Measurements from ENCODE around the gene UBIAD1. TPM values are rescaled to one million over a fixed set of nuclear protein-coding genes. Genes with fewer than 3 reads are reported as not detected.
A peak's percentile ranks its signal among the peaks of the same experiment; 100 is the strongest.
"Not testable (repeated sequence)": the region's sequence is repeated elsewhere in the genome, so short reads cannot be mapped to it uniquely, and the experiment has no call there.

The UBIAD1 gene
- total RNA-seq, 1 donor, result 11.7 TPM

- peak; percentile 79 for DNase-seq (ENCODE audit: low read depth)
- no peak for TF ChIP-seq CTCF (IDR thresholded peaks at IDR 0.05; ENCODE audit: insufficient read depth, low read length)
- H3K4me3 ChIP-seq (ENCODE audit: low read depth, low read length), result no peak overlapping the region
Measured at GRCh38 chr1:11286735-11287410, 13.9 kb downstream of the UBIAD1 start.

GRCh38 chr1:11289064-11289463 is 16.1 kb downstream of the UBIAD1 start:
- DNase-seq (ENCODE audit: low read depth), result no peak
- no peak for TF ChIP-seq CTCF (IDR thresholded peaks at IDR 0.05; ENCODE audit: insufficient read depth, low read length)
- H3K4me3 ChIP-seq (ENCODE audit: low read depth, low read length), result no peak overlapping the region

GRCh38 chr1:11291049-11291448 is 18.1 kb downstream of the UBIAD1 start:
- DNase-seq (ENCODE audit: low read depth), result no peak
- no peak for TF ChIP-seq CTCF (IDR thresholded peaks at IDR 0.05; ENCODE audit: insufficient read depth, low read length)
- no peak overlapping the region for H3K4me3 ChIP-seq (ENCODE audit: low read depth, low read length)

- no peak overlapping the region for H3K4me3 ChIP-seq (ENCODE audit: low read depth, low read length)
- no peak for TF ChIP-seq CTCF (IDR thresholded peaks at IDR 0.05; ENCODE audit: insufficient read depth, low read length)
- no peak for DNase-seq (ENCODE audit: low read depth)
Measured at GRCh38 chr1:11293856-11294255, 20.9 kb downstream of the UBIAD1 start.

- DNase-seq (ENCODE audit: low read depth), result no peak
- no peak for TF ChIP-seq CTCF (IDR thresholded peaks at IDR 0.05; ENCODE audit: insufficient read depth, low read length)
- no peak overlapping the region for H3K4me3 ChIP-seq (ENCODE audit: low read depth, low read length)
Measured at GRCh38 chr1:11294951-11295350, 22.0 kb downstream of the UBIAD1 start.

- no peak for TF ChIP-seq CTCF (IDR thresholded peaks at IDR 0.05; ENCODE audit: insufficient read depth, low read length)
- DNase-seq (ENCODE audit: low read depth), result no peak
- H3K4me3 ChIP-seq (ENCODE audit: low read depth, low read length), result no peak overlapping the region
Measured at GRCh38 chr1:11295905-11296304, 22.9 kb downstream of the UBIAD1 start.

GRCh38 chr1:11297774-11298173 is 24.8 kb downstream of the UBIAD1 start:
- DNase-seq (ENCODE audit: low read depth); H3K4me3 ChIP-seq (ENCODE audit: low read depth, low read length): not testable (repeated sequence)
